ENCODE results near the gene WAC. TPM values are rescaled to one million over a fixed set of nuclear protein-coding genes. Genes with fewer than 3 reads are reported as not detected.

The WAC gene
- total and polyA plus RNA-seq, 3 experiments from 2014 or later: 119 to 142 (median 134) TPM

DNA sequence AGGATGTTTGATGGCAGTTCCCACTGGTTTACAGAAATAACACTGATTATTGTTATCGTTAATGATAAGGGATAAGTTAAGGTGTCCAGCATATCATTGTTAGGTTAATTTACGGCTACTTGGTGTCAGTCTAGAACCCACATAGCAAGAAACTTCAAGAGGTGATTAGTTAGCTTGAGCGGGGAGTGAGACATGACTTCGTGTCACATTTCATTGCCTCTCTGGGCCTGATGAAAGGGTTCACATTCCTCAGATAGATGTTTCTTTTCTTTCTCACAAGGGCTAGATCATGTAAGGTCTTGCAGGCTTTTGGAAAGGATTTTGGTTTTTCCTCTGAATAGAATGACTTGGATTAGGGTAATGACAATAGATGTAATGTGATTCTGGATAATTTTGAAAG lies 26.7 kb downstream of the WAC start:
- Mint-ChIP-seq H3K36me3 (peaks cover 9 to 78% (median 42%) of the 10 kb centered on the region in 3 donors), H3K27ac (peak overlapping the region in 2 of 8 donors; percentile 12 to 56), H3K27me3 (no peaks in the 10 kb centered on the region), H3K4me1 (peaks cover 86 to 98% (median 98%) of the 10 kb centered on the region in 3 donors), H3K4me3 (peak overlapping the region in 1 of 7 donors; percentile 5), H3K9me3 (no peaks in the 10 kb centered on the region)
- Histone ChIP-seq H3K4me3 (ENCODE audit: low read length) (no peak overlapping the region), H3K4me1 (ENCODE audit: insufficient read depth, low read length) (peaks cover 53% of the 10 kb centered on the region), H3K9me3 (ENCODE audit: low read length) (no peaks in the 10 kb centered on the region), H3K36me3 (ENCODE audit: insufficient read depth, low read length) (no peaks in the 10 kb centered on the region), H3K27me3 (ENCODE audit: insufficient read depth, low read length, poor library complexity, severe bottlenecking) (no peaks in the 10 kb centered on the region), H3K27ac (ENCODE audit: low read depth, low read length) (no peak overlapping the region)
- no peak for DNase-seq
- ChIA-PET POLR2A (interaction anchor here (0.6 kb wide), 1 partner anchor 9 kb away, joined by 3 read pairs; no protein-coding TSS in a partner anchor), CTCF (no interaction called here)

DNA sequence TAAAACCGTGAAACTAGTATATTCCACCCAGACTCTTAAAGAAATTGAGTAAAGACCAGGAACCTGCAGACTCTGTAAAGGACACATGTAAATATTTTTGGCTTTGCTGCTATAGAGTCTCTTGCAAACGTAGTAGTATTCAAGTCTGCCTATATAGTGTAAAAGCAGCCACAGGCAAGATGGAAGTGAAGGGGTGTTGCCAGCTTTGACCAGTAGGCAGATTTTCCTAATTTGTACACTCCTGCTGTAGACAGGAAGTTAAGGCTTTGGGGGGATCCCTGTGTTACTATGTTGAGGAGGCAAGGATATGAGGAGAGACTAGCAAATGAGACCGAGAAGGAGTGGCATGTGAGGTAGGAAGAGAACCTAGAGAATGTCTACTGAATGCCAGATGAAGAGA lies 27.7 kb downstream of the WAC start:
- Histone ChIP-seq H3K27me3 (ENCODE audit: insufficient read depth, low read length, poor library complexity, severe bottlenecking) (no peaks in the 10 kb centered on the region), H3K27ac (ENCODE audit: low read depth, low read length) (no peak overlapping the region), H3K4me1 (ENCODE audit: insufficient read depth, low read length) (peaks cover 52% of the 10 kb centered on the region), H3K9me3 (ENCODE audit: low read length) (no peaks in the 10 kb centered on the region), H3K36me3 (ENCODE audit: insufficient read depth, low read length) (no peaks in the 10 kb centered on the region), H3K4me3 (ENCODE audit: low read length) (no peak overlapping the region)
- no peak for DNase-seq
- Mint-ChIP-seq H3K4me1 (peaks cover 83 to 98% (median 98%) of the 10 kb centered on the region in 3 donors), H3K9me3 (no peaks in the 10 kb centered on the region), H3K4me3 (peak overlapping the region in 4 of 7 donors; percentile 12 to 65 (median 30)), H3K27ac (peak overlapping the region; percentile 7 to 71 (median 31)), H3K27me3 (no peaks in the 10 kb centered on the region), H3K36me3 (peaks cover 7 to 75% (median 35%) of the 10 kb centered on the region in 3 donors)
- CTCF ChIA-PET: no interaction called here
- POLR2A ChIA-PET: no interaction called here

DNA sequence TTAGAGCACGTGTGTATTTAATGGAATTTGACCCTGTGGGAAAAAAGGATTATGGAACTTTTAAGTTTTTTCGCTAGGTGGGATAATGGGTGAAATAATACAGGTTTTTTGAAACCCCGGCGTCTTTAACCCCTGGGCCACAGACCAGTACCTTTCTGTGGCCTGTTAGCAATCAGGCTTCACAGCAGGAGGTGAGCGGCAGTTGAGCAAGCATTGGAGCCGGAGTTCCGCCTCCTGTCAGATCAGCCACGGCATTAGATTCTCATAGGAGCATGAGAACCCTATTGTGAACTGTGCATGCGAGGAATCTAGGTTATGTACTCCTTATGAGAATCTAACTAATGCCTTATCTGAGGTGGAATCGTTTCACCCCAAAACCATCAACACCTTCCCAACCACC lies 28.6 kb downstream of the WAC start:
- H3K4me3 ChIP-seq (ENCODE audit: low read length): no peak overlapping the region
- peaks cover 3% of the 10 kb centered on the region for H3K36me3 ChIP-seq (ENCODE audit: insufficient read depth, low read length)
- no peak overlapping the region for H3K27ac ChIP-seq (ENCODE audit: low read depth, low read length)
- H3K4me3 Mint-ChIP-seq: peak overlapping the region in 3 of 7 donors; percentile 8 to 42 (median 28)
- peaks cover 85 to 98% (median 98%) of the 10 kb centered on the region in 3 donors for H3K4me1 Mint-ChIP-seq
- H3K9me3 ChIP-seq (ENCODE audit: low read length): no peaks in the 10 kb centered on the region
- H3K27me3 ChIP-seq (ENCODE audit: insufficient read depth, low read length, poor library complexity, severe bottlenecking): no peaks in the 10 kb centered on the region
- CTCF ChIA-PET: no interaction called here
- POLR2A ChIA-PET: no interaction called here
- H3K9me3 Mint-ChIP-seq: no peaks in the 10 kb centered on the region
- H3K4me1 ChIP-seq (ENCODE audit: insufficient read depth, low read length): peaks cover 44% of the 10 kb centered on the region
- no peaks in the 10 kb centered on the region for H3K27me3 Mint-ChIP-seq
- peaks cover 6 to 75% (median 36%) of the 10 kb centered on the region in 3 donors for H3K36me3 Mint-ChIP-seq
- peak overlapping the region in 2 of 8 donors; percentile 30 to 37 for H3K27ac Mint-ChIP-seq
- no peak for DNase-seq

DNA sequence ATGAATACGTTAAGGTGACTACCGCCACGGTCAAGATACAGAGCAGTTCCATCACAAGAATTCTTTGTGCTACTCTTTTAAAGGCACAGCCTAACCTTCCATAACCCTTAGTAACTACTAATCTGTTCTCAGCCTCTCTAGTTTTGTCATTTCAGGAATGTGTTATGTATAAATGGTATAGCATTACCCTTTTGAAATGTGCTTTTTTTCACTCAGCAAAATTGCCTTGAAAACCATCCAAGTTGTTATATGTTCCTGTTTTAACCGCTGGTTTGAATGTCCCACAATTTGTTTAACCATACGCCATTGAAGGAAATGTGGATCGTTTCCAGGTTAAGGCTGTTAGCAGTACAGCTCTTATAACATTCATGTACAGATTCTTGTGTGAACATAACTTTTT lies 32.0 kb downstream of the WAC start:
- Mint-ChIP-seq H3K27ac (peak overlapping the region in 3 of 8 donors; percentile 19 to 84 (median 75)), H3K4me3 (peak overlapping the region in 6 of 7 donors; percentile 1 to 65 (median 29)), H3K9me3 (no peaks in the 10 kb centered on the region), H3K27me3 (no peaks in the 10 kb centered on the region), H3K4me1 (peaks cover 85 to 98% (median 98%) of the 10 kb centered on the region in 3 donors), H3K36me3 (peaks cover 4 to 73% (median 18%) of the 10 kb centered on the region in 3 donors)
- peaks cover 4% of the 10 kb centered on the region for H3K36me3 ChIP-seq (ENCODE audit: insufficient read depth, low read length)
- H3K9me3 ChIP-seq (ENCODE audit: low read length): no peaks in the 10 kb centered on the region
- ChIA-PET POLR2A (no interaction called here), CTCF (interaction anchor here (0.7 kb wide), 1 partner anchor 8 kb away, joined by 3 read pairs; no protein-coding TSS in a partner anchor)
- H3K27me3 ChIP-seq (ENCODE audit: insufficient read depth, low read length, poor library complexity, severe bottlenecking): no peaks in the 10 kb centered on the region
- no peak overlapping the region for H3K4me3 ChIP-seq (ENCODE audit: low read length)
- no peak for DNase-seq
- H3K27ac ChIP-seq (ENCODE audit: low read depth, low read length): no peak overlapping the region
- H3K4me1 ChIP-seq (ENCODE audit: insufficient read depth, low read length): peaks cover 32% of the 10 kb centered on the region

DNA sequence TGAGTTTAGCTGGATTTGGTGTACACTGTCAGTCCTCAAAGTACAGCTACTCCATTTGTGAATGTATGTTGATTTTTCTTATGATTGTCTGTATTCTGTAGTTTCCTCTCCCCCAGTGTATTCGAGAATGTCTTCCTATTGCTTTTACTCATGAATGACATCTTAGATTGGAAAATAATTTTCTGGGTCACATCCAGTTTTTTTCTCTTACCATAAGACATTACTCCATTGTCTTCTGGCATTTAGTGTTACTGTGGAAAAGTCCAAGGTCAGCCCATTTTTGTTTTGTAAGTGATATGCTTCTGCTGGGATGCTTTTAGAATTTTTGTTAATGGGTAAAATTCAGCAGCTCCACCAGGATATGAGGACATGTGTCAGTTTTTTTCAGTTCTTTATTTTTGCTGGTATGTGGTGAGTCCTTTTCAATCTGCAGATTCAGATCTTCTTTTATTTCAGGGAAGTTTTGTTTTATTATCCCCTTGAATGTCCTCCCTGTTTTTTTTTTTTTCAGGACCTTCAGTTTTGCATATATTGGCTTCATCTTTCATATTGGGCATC lies 33.6 kb downstream of the WAC start:
- Histone ChIP-seq H3K27ac (ENCODE audit: low read depth, low read length) (no peak overlapping the region), H3K27me3 (ENCODE audit: insufficient read depth, low read length, poor library complexity, severe bottlenecking) (no peaks in the 10 kb centered on the region), H3K4me3 (ENCODE audit: low read length) (no peak overlapping the region), H3K4me1 (ENCODE audit: insufficient read depth, low read length) (peaks cover 28% of the 10 kb centered on the region), H3K36me3 (ENCODE audit: insufficient read depth, low read length) (peaks cover 4% of the 10 kb centered on the region), H3K9me3 (ENCODE audit: low read length) (no peaks in the 10 kb centered on the region)
- Mint-ChIP-seq H3K9me3 (no peaks in the 10 kb centered on the region), H3K4me1 (peaks cover 83 to 98% (median 98%) of the 10 kb centered on the region in 3 donors), H3K27me3 (no peaks in the 10 kb centered on the region), H3K27ac (peak overlapping the region; percentile 8 to 72 (median 38)), H3K4me3 (peak overlapping the region in 6 of 7 donors; percentile 0 to 27 (median 14)), H3K36me3 (peaks cover 0 to 68% (median 8%) of the 10 kb centered on the region in 3 donors)
- DNase-seq: no peak
- POLR2A ChIA-PET: no interaction called here
- CTCF ChIA-PET: interaction anchor here (1.2 to 1.4 kb wide), 2 partner anchors 15 to 18 kb away, joined by 3 read pairs; no protein-coding TSS in a partner anchor

DNA sequence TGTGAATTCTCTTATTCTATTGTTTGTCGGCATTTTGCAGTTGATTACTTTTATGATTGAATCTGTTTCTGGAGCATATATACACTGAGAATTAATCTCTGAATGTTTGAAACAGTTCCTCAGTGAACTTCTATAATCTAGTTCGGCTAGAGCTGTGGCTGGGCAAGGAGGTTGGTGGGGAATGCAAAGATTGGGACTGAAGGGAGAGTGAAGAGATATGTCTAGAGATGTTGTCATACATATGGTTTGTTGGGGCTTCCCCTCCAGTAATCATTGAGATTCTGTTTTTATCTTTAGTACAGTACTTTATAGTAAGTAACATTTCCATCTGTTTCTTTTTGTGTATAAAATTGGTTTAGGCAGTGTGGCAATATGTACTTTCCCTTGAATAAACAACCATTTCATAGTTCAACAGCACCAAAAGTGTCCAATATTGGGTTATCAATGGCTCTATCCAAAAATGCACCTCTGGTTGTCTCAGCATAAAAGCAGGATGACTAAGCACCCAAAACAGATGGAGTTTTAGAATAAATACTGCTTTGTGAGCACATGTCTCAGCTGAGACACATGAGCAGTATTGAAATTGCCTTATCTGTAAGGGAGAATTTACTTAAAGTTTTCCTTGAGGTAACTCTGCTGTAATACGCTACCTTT lies 36.7 kb downstream of the WAC start:
- Histone ChIP-seq H3K4me1 (ENCODE audit: insufficient read depth, low read length) (peaks cover 23% of the 10 kb centered on the region), H3K27ac (ENCODE audit: low read depth, low read length) (no peak overlapping the region), H3K36me3 (ENCODE audit: insufficient read depth, low read length) (peaks cover 4% of the 10 kb centered on the region), H3K4me3 (ENCODE audit: low read length) (no peak overlapping the region), H3K9me3 (ENCODE audit: low read length) (no peaks in the 10 kb centered on the region), H3K27me3 (ENCODE audit: insufficient read depth, low read length, poor library complexity, severe bottlenecking) (no peaks in the 10 kb centered on the region)
- no peak for DNase-seq
- H3K4me3 Mint-ChIP-seq: peak overlapping the region in 6 of 7 donors; percentile 0 to 37 (median 7)
- H3K4me1 Mint-ChIP-seq: peaks cover 81 to 98% (median 96%) of the 10 kb centered on the region in 3 donors
- ChIA-PET POLR2A (no interaction called here), CTCF (no interaction called here)
- H3K27ac Mint-ChIP-seq: peak overlapping the region in 5 of 8 donors; percentile 3 to 69 (median 19)
- no peaks in the 10 kb centered on the region for H3K27me3 Mint-ChIP-seq
- no peaks in the 10 kb centered on the region for H3K9me3 Mint-ChIP-seq
- H3K36me3 Mint-ChIP-seq: peaks cover 0 to 67% (median 3%) of the 10 kb centered on the region in 3 donors

DNA sequence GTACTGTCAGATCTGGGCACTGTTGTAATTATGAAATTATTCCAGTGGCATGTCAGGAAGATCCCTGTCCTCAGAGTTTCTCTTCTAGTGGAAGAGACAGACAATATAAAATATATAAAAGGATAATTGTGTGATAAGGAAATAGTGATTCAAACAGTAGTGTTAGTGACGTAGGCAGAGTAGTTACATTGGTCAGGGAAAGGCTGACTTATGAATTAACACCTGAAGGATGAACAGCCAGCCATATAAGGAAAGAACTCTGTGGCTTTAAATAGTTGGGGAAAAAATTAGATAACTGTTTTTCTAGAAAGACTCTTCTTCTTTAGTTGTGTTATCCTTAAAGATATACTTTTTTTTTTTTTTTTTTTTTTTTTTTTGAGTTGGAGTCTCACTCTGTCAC lies 37.7 kb downstream of the WAC start:
- H3K4me1 ChIP-seq (ENCODE audit: insufficient read depth, low read length): peaks cover 27% of the 10 kb centered on the region
- H3K4me3 Mint-ChIP-seq: no peak overlapping the region
- peaks cover 4% of the 10 kb centered on the region for H3K36me3 ChIP-seq (ENCODE audit: insufficient read depth, low read length)
- no peak overlapping the region for H3K4me3 ChIP-seq (ENCODE audit: low read length)
- H3K27ac ChIP-seq (ENCODE audit: low read depth, low read length): no peak overlapping the region
- no peaks in the 10 kb centered on the region for H3K27me3 ChIP-seq (ENCODE audit: insufficient read depth, low read length, poor library complexity, severe bottlenecking)
- peaks cover 84 to 98% (median 96%) of the 10 kb centered on the region in 3 donors for H3K4me1 Mint-ChIP-seq
- peak overlapping the region in 3 of 8 donors; percentile 17 to 57 (median 36) for H3K27ac Mint-ChIP-seq
- peaks cover 0 to 69% (median 5%) of the 10 kb centered on the region in 3 donors for H3K36me3 Mint-ChIP-seq
- H3K27me3 Mint-ChIP-seq: no peaks in the 10 kb centered on the region
- DNase-seq: no peak
- no peaks in the 10 kb centered on the region for H3K9me3 ChIP-seq (ENCODE audit: low read length)
- no peaks in the 10 kb centered on the region for H3K9me3 Mint-ChIP-seq
- ChIA-PET POLR2A (no interaction called here), CTCF (no interaction called here)

DNA sequence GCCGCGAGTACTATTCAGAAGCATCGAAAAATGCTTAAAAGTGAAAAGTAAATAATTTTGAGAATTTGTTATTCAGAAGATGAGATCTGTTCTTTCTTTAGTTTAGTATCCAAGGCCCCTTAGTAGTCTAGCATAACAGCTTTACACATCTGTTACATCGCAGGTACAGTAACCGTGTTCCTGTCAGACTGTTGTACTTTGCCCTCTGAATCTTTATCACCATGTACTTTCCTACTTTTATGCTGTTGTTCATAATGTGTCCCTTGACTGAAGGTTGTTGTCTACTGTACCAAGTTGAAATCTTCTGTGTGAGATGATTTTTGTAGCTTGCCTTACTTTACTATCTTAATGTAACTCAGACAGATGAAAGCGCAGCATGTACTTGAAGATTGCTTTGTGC lies 38.3 kb downstream of the WAC start:
- Mint-ChIP-seq H3K27ac (peak overlapping the region in 3 of 8 donors; percentile 18 to 41 (median 31)), H3K4me3 (peak overlapping the region in 2 of 7 donors; percentile 8 to 21)

More for the DNA sequence above, 38.3 kb downstream of the WAC start:
- no peak for DNase-seq
- H3K27ac ChIP-seq (ENCODE audit: low read depth, low read length): no peak overlapping the region
- peaks cover 4% of the 10 kb centered on the region for H3K36me3 ChIP-seq (ENCODE audit: insufficient read depth, low read length)
- peaks cover 82 to 98% (median 96%) of the 10 kb centered on the region in 3 donors for H3K4me1 Mint-ChIP-seq
- H3K9me3 Mint-ChIP-seq: no peaks in the 10 kb centered on the region
- H3K4me3 ChIP-seq (ENCODE audit: low read length): no peak overlapping the region
- peaks cover 32% of the 10 kb centered on the region for H3K4me1 ChIP-seq (ENCODE audit: insufficient read depth, low read length)
- H3K36me3 Mint-ChIP-seq: peaks cover 0 to 66% (median 3%) of the 10 kb centered on the region in 3 donors
- no peaks in the 10 kb centered on the region for H3K27me3 Mint-ChIP-seq
- H3K27me3 ChIP-seq (ENCODE audit: insufficient read depth, low read length, poor library complexity, severe bottlenecking): no peaks in the 10 kb centered on the region
- ChIA-PET POLR2A (no interaction called here), CTCF (no interaction called here)
- no peaks in the 10 kb centered on the region for H3K9me3 ChIP-seq (ENCODE audit: low read length)
